ENCODE results near the gene KIAA0825. TPM values are rescaled to one million over a fixed set of nuclear protein-coding genes. Genes with fewer than 3 reads are reported as not detected.

The KIAA0825 gene
- total RNA-seq, 1 donor from 2014 or later: 4.2 TPM

- TF ChIP-seq, protein P1, sequence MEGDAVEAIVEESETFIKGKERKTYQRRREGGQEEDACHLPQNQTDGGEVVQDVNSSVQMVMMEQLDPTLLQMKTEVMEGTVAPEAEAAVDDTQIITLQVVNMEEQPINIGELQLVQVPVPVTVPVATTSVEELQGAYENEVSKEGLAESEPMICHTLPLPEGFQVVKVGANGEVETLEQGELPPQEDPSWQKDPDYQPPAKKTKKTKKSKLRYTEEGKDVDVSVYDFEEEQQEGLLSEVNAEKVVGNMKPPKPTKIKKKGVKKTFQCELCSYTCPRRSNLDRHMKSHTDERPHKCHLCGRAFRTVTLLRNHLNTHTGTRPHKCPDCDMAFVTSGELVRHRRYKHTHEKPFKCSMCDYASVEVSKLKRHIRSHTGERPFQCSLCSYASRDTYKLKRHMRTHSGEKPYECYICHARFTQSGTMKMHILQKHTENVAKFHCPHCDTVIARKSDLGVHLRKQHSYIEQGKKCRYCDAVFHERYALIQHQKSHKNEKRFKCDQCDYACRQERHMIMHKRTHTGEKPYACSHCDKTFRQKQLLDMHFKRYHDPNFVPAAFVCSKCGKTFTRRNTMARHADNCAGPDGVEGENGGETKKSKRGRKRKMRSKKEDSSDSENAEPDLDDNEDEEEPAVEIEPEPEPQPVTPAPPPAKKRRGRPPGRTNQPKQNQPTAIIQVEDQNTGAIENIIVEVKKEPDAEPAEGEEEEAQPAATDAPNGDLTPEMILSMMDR (conservative IDR thresholded peaks at IDR 0.05): no peak
- peaks cover 27% of the 10 kb centered on the region for H3K9me3 Mint-ChIP-seq
Measured at GRCh38 chr5:94658272-94658671, 39.9 kb upstream of the KIAA0825 start.

GRCh38 chr5:94649874-94650273, 31.5 kb upstream of the KIAA0825 start:
- peaks cover 21% of the 10 kb centered on the region for H3K36me3 Mint-ChIP-seq
- TF ChIP-seq, protein P1 (conservative IDR thresholded peaks at IDR 0.05): no peak
- H3K4me1 Mint-ChIP-seq (ENCODE audit: unreplicated experiment): no peaks in the 10 kb centered on the region
- H3K9me3 Mint-ChIP-seq: peaks cover under 1% of the 10 kb centered on the region
- DNase-seq (ENCODE audit: extremely low spot score, unreplicated experiment): no peak
- H3K27me3 Mint-ChIP-seq: no peaks in the 10 kb centered on the region
- no peak overlapping the region for H3K4me3 Mint-ChIP-seq
- no peak overlapping the region for H3K27ac Mint-ChIP-seq

More at GRCh38 chr5:94658272-94658671, 39.9 kb upstream of the KIAA0825 start:
- Mint-ChIP-seq H3K27me3 (no peaks in the 10 kb centered on the region), H3K4me3 (no peak overlapping the region), H3K36me3 (peaks cover 60% of the 10 kb centered on the region), H3K4me1 (ENCODE audit: unreplicated experiment) (no peaks in the 10 kb centered on the region), H3K27ac (no peak overlapping the region)
- DNase-seq (ENCODE audit: extremely low spot score, unreplicated experiment): no peak

DNA sequence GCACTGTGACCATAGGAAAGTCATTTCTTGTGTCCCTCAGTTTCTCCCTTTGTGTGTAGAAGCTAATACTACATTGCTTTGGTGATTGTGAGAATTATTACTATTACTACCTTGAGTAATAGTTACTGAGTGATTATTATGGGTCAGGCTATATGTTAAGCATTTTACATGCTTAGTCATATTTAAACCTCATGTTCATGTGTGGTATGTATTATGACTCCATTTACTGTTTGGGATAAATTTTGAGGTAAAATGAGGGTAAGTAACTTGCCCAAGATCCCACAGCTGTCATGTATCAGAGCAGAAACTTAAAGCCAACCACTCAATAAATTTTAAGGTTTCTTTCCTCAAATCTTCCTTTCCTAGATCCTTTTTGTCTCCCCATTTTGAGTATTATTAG, 28.4 kb upstream of the KIAA0825 start:
- peaks cover 14% of the 10 kb centered on the region for H3K36me3 Mint-ChIP-seq
- H3K27ac Mint-ChIP-seq: no peak overlapping the region
- no peaks in the 10 kb centered on the region for H3K4me1 Mint-ChIP-seq (ENCODE audit: unreplicated experiment)
- H3K27me3 Mint-ChIP-seq: no peaks in the 10 kb centered on the region
- TF ChIP-seq, protein P1 (conservative IDR thresholded peaks at IDR 0.05): no peak
- no peak for DNase-seq (ENCODE audit: extremely low spot score, unreplicated experiment)
- H3K9me3 Mint-ChIP-seq: no peaks in the 10 kb centered on the region
- no peak overlapping the region for H3K4me3 Mint-ChIP-seq

DNA sequence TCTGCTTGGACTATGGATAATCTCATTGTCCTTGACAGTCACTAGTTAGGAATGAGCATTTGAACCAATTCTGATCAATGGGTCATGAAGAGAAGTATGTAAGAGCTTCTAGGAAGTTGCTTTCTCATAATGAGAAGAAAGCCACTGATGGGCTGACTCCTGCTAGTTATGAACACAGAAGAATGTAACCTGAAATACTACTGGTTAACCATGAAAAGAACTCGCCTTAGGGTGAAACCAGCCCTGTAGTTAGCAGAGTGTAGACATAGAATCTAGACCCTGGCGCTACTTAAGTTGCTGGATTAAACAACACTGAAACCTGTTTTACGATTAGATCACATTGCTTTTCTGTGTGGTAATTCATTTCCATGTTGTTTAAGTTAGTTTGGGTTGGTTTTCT, 26.6 kb upstream of the KIAA0825 start:
- Mint-ChIP-seq H3K9me3 (peaks cover 4% of the 10 kb centered on the region), H3K27me3 (no peaks in the 10 kb centered on the region), H3K4me3 (no peak overlapping the region), H3K36me3 (peaks cover 30% of the 10 kb centered on the region), H3K27ac (no peak overlapping the region), H3K4me1 (ENCODE audit: unreplicated experiment) (no peaks in the 10 kb centered on the region)
- no peak for DNase-seq (ENCODE audit: extremely low spot score, unreplicated experiment)
- TF ChIP-seq, protein P1 (conservative IDR thresholded peaks at IDR 0.05): no peak

GRCh38 chr5:94640176-94640575, 21.8 kb upstream of the KIAA0825 start:
- Mint-ChIP-seq H3K4me1 (ENCODE audit: unreplicated experiment) (no peaks in the 10 kb centered on the region), H3K9me3 (peaks cover 5% of the 10 kb centered on the region), H3K27ac (no peak overlapping the region), H3K36me3 (peaks cover 57% of the 10 kb centered on the region), H3K27me3 (no peaks in the 10 kb centered on the region), H3K4me3 (no peak overlapping the region)
- TF ChIP-seq, protein P1 (conservative IDR thresholded peaks at IDR 0.05): no peak
- no peak for DNase-seq (ENCODE audit: extremely low spot score, unreplicated experiment)

- H3K27ac Mint-ChIP-seq: no peak overlapping the region
- no peaks in the 10 kb centered on the region for H3K4me1 Mint-ChIP-seq (ENCODE audit: unreplicated experiment)
- no peaks in the 10 kb centered on the region for H3K9me3 Mint-ChIP-seq
- no peak for DNase-seq (ENCODE audit: extremely low spot score, unreplicated experiment)
- H3K36me3 Mint-ChIP-seq: peaks cover 49% of the 10 kb centered on the region
- TF ChIP-seq, protein P1 (conservative IDR thresholded peaks at IDR 0.05): no peak
- H3K27me3 Mint-ChIP-seq: no peaks in the 10 kb centered on the region
- no peak overlapping the region for H3K4me3 Mint-ChIP-seq
Measured at GRCh38 chr5:94632024-94632423, 13.6 kb upstream of the KIAA0825 start.

Data from type B pancreatic cell (in vitro differentiated cells).